NCI-H1694 treated with DMSO at 0.1 percent for 48 hours (cell line): ENCODE results near the gene DNAI1.
"Not testable (repeated sequence)": the region's sequence is repeated elsewhere in the genome, so short reads cannot be mapped to it uniquely, and the experiment has no call there.

Experiments used
- DNase-seq: peaks from one replicate; lab custom pipeline; 2025; lab: John Stamatoyannopoulos, UW

Gene DNAI1

DNA sequence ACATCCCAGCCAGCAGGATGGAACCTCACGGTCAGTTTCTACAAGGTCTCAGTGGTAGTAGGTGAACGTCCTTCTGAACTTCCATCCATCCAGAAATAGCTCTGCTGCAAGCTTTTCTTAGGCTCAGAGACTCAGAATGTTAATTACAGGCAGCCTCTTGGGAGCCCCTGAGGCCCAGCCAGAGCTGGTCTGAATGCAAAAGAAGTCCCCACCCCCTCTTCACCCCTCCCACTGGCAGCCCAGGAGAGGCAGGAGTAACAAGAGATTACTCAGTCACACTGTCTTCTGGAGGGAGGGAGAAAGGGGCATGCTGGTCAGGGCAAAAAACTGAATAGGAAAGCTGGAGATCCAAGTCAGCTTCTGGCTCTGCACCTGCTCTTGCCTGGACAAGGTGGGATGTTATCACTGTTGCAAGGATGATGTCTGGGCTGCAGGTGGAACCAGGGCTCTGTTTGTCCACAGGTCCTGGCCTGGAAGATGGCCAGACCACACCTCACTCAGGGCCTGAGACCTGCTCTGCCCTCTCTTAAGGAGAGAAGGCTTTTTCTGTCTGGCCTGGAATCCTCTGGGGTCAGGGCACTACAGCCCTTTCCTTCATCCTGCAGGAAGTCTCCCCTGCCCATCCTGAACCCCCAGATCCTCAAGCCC is 55.1 kb downstream of the DNAI1 start:
- DNase-seq = no peak

DNA sequence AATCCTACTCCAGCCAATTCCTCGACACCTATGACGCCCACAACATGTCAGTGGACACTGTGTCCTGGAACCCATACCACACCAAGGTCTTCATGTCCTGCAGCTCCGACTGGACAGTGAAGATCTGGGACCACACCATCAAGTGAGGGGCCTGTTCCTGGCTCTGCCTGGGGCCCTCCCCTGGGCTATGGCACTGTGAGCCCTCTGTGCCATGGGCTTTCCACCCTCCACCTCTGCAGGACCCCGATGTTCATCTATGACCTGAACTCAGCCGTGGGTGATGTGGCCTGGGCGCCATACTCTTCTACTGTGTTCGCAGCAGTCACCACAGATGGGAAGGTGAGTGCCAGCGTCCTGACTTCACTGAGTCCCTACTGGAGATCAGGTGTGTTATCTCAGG is 55.8 kb downstream of the DNAI1 start:
- no peak for DNase-seq

DNA sequence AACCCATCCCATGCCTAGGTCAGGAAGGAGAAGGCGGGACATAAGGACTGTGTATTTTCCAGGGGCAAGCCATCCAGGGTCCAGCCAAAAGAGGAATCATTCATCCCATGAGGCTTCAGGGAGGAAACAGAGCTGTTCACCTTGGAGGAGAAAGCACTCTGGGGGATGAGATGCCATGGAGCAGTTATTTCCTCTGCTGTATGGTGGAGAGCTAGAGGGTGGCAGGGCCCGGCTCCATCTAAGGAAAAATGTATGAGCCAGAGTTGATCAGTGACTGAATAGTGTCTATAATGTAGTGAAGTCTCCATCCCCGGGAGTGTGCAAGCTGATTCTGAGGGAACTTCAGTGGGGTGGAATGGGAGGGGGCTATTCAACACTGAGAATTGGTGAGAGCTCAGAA is 56.2 kb downstream of the DNAI1 start:
- no peak for DNase-seq

DNA sequence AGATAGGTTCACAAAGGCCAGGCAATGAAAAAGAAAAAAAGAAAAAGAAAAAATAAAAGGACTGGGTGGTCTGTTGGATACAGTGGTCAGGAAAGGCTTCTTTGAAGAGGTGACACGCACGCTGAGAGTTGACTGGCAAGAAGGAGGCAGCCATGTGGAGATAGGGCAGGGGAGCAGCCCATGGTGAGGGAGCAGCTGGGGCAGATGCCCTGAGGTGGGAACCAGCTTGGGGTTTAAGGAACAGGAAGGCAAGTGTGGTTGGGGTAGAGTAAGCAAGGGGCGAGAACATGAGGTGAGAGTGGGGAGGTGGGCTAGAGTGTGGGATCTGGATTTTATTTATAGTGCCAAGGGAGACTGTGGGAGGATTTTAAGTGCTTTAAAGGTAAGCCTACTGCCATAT is 57.4 kb downstream of the DNAI1 start:
- DNase-seq = no peak

DNA sequence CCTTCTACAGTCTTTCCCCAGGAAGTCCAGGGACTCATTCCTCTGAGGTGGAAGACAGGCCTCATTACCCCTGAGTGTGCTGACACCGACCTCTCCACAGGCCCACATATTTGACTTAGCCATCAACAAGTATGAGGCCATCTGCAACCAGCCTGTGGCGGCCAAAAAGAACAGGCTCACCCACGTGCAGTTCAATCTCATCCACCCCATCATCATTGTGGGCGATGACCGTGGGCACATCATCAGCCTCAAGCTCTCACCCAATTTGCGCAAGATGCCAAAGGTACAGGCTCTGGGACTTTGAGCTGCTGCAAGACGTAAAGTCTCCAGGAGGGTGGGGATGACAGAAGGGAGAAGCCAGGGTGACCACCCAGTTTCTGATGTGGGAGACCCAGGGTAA is 58.6 kb downstream of the DNAI1 start:
- DNase-seq = no peak

DNA sequence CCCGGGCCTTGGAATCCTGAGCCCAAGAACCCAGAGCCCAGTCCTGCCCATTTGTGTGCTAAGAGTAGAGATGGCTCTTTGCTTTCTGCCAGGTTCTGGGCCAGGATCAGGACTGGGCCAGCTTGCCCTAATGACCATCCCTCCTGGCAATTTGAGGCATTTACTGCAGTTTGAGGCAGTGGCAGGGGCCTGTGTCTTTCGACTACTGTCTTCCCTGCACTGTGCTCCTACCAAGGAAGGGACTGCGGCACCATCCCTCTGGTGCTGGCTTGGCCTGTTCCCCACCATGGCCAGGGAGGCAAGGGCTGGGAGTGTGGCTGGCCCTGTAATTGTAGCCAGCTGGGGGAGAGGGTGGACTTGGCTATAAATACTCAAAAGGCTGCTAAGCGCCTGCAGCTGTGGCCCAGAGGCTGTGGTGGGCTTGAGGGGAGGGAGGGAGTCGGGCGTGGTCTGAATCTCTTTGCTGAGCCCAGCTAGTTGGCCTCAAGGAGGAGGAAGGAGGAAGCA is 59.6 kb downstream of the DNAI1 start:
- no peak for DNase-seq

DNA sequence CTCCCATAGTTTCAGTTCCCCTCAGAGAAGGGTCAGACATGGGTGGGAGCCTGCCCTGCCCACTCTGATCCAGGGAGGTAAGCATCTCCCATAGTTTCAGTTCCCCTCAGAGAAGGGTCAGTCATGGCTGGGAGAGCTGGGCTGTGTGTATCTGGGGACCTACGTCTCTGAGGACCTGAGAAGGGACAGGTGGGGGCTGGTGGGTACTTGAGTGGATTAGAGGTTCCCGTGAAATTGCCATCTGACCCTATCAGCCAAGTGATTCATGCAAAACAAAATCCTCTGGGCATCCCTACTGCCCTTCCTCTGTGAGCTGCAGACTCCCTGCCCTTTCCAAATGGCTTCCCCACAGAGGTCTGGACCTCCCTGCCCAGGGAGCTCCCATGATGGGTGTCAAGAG is 60.3 kb downstream of the DNAI1 start:
- DNase-seq = no peak

DNA sequence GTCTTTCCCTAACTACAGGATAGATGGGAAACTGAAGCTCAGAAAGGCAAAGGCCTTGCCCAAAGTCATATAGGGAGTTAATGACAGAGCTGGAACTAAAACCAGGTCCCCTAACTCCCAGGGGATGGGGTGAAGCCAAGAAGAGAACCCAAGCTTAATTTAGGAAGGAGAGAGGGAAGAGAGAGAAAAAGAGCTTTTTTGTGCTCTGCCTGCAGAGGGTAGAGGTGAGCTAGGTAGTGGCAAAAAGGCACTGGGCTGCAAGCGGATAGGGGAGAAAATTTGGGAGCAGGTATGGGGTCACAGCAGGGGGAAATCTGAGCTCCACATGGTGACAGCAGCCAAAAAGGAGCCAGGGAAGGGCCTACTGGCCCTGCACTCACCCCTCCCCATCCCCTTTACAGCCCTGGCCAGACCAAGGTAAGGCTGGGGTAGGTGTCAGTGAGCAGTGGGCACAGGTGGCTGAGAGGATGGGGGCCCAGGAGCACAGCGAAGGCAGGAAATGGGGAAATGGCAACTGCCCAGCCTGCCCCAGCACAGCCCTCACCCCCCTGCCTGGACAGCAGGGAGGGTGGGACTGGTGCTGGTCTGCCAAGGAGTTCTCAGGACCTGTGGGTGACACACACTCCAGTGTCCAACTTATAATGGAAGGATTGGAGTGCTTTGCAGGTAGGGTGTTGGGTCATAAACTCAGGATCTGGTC is 60.9 kb downstream of the DNAI1 start:
- no peak for DNase-seq

DNA sequence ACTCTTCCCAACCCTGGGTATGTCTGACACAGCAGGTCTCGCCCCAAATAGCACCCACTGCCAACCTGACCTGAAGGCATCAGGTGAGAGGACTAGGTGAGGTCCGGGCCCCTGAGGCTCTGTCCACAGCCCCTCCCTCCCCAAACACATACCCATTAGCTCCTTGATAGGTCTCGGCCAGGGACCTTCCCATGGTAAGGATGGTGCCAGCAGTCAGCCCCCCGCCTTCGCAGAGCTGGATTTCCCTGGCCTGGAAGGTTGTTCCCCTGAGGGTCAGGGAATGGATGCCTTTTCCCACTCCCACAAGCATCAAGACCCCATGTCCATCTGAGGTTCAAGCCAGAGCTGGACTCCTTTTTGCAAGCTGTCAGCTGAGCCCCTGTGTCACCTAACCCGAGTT is 61.5 kb downstream of the DNAI1 start:
- no peak for DNase-seq

DNA sequence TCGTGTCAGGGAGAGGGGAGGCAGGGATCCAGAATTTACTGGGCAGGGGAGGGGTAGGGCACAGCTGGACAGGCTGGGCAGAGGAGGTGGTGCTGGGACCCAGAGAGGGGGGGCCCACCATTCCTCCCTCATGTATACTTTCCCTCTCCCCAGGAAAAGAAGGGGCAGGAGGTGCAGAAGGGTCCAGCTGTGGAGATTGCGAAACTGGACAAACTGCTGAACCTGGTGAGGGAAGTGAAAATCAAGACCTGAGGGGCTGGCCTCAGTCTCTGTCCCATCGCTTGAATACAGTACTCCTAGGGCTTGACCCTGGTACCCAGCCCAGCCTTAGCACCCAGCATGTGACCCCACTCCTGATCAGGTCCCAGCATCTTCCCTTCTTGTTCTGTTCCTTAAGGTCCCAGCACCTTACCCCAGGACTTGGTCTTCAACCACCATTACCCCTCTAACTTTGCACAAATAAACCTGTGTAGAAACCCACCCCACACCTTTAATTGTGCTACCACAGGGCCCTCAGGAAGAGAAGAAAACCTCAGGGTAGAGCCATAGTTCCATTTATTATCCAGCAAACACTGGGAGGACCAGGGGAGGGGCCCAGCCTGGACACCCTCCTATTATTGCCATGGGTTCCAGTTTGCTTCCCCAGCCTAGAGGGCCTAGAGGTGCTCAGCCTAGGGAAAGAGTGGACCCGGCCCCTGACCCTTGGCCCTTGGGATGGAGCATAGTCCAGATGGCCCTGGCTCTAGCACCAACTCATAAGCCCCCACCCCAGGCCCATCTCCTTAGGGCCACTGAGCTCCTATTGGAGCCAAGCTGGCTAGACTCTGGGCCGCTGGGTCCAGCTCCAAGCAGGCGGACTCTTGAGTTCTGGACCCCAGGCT is 62.1 kb downstream of the DNAI1 start:
- DNase-seq = no peak

DNA sequence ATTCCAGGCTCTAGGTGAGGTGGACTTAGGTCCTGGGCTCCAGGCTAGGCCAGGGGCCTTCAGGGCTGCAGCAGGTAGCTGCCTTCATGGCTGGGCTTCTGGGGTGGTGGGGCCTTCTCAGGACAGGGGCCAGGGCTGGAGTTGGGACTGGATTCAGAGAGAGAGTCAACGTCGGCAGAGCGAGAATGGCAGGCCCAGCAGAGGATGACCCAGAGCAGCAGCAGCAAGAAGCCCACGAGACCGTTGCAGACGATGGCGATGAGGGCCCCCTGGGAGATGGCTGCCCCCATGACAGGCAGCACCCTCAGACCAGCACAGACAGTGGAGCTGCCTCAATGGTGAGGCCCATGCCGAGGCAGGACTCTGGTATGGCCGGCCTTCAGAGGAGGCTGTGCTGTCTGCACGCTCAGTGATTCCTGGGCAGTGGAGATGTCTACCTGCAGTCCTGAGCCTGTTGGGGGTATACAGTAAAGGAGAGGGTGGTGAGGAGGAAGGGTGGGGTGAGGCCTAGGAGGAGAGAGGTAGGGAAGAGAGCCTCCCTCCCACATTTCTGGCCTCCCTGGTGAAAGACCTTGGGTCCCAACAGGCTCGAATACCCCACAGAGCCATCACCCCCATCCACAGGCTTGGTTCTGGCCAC is 62.9 kb downstream of the DNAI1 start:
- DNase-seq = no peak

DNA sequence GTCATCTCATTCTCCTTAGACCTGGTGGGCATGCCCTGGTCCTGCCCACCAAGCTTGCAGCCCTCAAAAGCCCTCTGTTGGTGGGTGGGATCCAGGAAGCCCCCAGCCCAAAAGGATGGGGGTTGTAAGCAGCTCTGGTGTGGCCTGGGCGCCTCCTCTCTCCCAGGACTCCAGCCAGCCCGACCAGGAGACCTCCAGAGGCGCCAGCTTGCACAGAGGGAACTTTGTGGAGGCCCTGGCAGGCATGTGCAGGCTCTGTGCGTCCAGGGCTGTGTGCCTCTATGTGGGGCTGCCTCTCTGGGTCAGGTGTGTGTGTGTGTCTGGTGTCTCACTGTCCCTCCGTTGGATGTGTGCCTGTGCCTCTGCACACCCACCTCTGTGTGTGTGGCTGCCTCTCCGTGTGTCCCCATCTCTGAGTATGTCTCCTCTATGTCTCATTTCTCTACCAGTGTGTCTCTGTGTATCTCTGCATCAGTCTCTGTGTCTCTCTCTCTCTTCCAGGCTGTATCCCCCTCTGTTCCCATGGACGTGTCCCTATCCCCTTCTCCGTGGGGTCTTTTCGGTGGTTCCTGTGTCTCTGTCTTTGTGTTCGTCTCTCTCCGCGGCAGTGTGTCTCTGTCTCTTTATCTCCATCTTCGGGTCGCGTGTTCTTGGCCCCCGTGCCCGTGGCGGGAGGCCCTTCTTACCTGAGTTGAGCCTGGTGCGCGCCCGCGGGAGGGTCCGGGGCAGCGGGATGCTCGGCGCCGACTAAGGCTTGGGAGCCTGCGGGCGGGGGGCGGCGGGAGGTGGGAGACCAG is 63.7 kb downstream of the DNAI1 start:
- no peak for DNase-seq

DNA sequence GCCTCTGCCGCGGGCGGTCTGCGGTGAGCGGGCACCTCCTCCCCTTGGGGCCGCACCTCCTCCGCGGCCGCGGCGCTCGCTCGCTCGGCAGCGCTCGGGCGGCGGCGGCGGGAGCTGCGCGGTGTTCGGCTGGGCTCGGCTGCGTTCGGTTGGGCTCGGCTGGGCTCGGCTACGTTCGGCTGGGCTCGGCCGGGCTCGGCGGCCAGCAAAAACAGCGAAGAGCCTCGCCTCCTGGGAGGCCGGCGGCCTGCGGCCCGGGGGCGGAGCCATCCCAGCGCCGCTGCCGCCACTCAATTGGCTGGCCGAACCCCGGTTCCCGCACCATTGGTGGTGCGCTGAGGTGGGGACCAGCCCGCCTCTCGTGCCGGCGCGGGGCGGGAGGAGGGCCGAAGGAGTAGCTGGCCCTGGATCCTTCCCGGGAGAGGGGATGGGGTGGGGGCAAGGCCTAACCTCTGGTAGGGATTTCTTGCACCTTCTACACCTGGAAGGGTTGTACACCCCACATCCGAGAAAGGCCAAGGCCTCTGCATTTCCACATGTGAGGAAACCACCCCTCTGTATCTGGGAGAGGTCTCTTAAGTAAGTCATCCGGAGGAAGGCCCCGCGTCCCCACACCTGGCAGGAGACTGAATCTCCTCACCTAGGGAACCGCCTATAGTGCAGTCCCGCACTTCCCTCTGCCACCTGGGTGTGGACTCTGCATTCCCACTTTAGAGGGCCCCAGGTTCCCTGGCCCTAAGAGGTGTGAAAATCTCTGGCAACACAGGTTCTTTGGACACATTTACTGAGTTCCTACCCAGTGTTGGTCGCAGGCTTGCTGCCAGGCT is 64.6 kb downstream of the DNAI1 start, which contains the start of gene ENHO:
Gene ENHO (minus strand): TSS at position 20 of the 827 bp plus-strand sequence. CDS start 1,295 bp downstream, outside the sequence.
- DNase-seq = peak; percentile 75

DNA sequence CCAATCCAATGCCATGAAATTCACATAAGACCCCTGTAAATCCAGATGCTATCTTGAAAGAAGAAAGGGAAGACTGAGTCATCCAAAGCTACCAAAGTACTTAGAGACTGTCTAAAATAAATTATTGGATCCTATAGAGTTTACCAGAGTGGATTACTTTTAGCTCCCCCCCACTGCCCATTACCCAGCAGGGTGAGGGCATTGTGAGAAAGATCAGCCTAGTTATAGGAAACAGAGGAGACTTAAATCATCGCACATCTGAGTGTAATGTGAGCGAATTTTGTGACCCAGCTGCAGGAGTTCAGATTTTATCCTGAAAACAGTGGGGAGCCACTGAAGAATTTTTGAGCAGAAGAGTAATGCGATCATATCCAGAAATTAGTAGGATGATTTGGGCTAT is 65.7 kb downstream of the DNAI1 start:
- no peak for DNase-seq

DNA sequence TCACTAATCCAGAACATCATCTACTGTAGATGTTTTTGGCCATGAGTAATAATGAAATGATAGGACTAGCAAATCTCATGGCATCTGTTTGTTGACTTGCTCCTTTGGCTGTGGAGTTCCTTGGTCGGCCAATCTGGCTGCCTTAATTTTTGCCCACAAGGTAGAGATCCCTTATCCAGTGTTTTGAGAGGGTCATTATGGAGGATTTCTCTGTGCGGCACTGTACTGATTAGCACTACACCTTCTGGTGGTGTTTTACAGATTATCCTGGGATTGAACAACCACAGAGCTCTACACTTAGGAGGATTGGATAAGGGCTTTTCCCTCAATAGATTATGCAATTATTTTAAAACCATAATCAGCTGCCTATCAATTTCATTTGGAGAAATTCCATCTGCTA is 67.4 kb downstream of the DNAI1 start:
- no peak for DNase-seq

DNA sequence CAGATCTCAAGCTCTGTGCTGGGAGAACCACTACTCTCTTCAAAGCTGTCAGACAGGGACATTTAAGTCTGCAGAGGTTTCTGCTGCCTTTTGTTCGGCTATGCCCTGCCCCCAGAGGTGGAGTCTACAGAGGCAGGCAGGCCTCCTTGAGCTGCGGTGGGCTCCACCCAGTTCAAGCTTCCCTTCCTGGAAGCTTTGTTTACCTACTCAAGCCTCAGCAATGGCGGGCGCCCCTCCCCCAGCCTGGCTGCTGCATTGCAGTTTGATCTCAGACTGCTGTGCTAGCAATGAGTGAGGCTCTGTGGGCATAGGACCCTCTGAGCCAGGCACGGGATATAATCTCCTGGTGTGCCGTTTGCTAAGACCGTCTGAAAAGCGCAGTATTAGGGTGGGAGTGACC is 73.4 kb downstream of the DNAI1 start:
- DNase-seq = not testable (repeated sequence)

DNA sequence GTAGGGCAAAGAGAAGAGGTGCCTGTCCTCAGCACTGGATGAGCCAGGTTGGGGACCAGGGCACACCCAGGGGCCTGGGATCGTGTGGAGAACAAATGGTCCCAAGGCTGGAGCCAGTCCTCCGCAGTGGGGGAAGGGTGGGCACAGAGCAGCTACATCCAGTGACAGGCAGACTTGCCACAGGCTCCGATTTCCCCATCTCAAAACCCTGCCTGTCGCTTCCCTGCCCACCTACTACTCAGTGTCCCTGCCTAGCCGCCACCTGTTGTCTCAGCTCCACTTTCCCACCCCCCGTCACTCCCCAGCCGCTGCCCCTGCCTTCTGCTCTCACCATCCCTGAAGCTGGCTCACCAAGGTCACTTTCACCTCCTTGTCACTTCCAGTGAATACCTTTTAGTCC is 78.1 kb downstream of the DNAI1 start:
- DNase-seq = no peak

DNA sequence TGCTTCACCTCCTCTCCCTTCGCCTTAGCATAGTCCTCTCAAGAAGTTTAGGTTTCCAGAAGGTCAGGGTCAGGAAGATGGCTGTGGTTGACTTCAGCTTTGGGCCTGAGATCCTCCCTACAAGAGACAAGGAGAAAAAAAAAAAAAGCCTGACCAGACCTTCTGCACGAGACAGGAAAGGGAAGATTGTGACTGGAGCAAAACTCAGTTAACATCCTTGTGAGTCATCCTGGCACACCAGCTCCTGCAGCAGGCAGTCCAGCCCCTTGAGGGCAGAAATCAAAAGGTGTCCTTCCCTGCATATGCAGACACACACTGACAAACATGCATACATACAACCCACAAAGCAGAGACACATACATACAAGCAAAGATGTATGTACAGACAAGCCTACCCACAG is 82.2 kb downstream of the DNAI1 start:
- DNase-seq = no peak

DNA sequence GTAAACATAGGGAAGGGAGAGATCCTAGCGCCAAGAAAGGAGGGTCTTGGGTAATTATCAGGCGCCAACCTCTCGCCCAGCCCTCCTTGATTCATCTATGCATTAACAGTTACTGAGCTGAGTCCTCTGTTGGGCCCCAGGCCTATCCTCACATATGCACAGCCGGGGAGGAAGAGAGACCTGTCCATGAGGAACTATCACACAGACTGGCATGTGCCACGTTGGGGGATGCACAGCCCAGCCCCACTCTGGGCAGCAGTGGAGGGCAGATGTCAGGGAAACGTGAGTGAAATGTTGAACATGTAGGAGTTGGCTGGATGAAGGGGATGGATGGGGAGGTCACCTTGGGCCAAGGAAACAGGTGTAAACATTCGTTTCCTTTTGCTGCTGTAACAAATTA is 82.9 kb downstream of the DNAI1 start:
- DNase-seq = no peak

DNA sequence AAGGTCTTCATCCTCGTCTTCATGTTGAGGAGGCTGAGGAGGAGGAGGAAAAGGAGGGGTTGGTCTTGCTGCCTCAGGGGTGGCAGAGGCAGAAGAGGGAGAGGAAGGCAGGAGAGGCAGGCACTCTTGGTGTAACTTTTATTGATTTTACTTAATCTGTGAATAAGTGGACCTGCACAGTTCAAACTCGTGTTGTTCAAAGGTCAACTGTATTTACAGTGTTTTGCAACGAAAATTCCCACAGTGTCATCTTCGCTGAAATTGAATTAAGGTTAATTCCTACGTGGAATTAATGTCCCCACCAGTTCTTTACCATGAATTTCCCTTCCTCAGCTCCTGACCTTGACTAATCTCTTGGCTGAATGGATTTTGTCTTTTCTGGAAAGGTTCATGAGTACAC is 85.4 kb downstream of the DNAI1 start:
- DNase-seq = no peak

DNA sequence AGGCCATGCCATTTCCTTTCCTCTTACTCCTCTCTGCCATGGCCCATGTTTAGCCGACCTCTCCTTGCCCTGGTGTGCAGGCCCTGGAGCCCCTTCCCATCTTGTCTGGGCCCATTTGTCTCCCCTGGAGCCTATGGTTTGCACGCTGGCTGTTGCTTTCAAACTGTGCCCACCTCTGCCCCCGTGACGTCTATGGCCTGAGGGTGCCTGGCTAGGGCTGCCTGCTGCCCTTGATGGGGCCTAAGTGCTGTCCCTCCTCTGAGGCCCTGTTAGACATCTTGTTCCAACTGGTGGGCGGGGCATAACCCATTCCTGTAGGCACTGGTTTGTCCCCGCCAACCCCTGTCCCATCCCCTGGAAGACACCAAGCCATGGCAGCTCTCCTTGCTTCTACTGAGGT is 86.9 kb downstream of the DNAI1 start:
- no peak for DNase-seq
